ENCODE measurements around the gene OSCP1. TPM values are rescaled to one million over a fixed set of nuclear protein-coding genes. Genes with fewer than 3 reads are reported as not detected.

The OSCP1 gene
- total RNA-seq, 4 donors from 2014 or later: 7.0 to 9.7 (median 8.2) TPM

DNA sequence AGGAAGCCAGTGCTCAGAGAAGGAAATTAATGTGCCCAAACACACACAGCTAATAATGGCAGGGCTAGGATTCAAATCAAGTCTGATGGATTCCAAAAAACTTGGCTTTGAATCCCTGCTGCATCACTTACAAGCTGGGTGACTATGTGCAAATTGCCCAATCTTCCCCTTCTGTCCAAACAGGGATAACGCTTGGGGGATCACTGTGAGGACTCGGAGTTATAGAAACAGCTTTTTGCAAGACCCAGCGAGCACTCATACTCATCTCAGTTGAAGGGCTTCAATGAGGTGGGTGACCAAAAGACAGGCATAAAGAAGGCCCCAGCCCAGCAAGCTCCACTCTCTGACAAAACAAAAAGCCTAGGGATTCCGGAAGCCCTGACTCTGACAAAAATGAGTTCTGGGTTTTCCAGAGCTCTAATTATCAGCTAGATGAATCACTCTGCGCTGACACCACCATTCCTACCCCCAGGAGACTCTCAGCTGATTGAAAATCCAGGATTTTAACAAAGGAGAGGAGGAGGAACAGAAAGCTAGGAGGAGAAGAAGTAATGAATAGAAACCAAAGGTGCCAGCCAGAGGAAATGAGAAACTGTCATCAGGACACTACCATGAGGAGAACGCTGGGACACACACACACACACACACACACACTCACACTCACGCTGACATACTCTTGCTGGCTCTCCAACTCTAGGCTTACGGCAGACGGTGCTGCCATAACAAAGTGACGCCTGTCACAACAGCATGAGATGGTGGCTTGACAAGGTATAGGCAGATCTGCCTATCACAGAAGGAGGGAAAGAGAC, 62.9 kb downstream of the OSCP1 start:
- TF ChIP-seq, protein P1, sequence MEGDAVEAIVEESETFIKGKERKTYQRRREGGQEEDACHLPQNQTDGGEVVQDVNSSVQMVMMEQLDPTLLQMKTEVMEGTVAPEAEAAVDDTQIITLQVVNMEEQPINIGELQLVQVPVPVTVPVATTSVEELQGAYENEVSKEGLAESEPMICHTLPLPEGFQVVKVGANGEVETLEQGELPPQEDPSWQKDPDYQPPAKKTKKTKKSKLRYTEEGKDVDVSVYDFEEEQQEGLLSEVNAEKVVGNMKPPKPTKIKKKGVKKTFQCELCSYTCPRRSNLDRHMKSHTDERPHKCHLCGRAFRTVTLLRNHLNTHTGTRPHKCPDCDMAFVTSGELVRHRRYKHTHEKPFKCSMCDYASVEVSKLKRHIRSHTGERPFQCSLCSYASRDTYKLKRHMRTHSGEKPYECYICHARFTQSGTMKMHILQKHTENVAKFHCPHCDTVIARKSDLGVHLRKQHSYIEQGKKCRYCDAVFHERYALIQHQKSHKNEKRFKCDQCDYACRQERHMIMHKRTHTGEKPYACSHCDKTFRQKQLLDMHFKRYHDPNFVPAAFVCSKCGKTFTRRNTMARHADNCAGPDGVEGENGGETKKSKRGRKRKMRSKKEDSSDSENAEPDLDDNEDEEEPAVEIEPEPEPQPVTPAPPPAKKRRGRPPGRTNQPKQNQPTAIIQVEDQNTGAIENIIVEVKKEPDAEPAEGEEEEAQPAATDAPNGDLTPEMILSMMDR (IDR thresholded peaks at IDR 0.05; ENCODE audit: low read depth): no peak

DNA sequence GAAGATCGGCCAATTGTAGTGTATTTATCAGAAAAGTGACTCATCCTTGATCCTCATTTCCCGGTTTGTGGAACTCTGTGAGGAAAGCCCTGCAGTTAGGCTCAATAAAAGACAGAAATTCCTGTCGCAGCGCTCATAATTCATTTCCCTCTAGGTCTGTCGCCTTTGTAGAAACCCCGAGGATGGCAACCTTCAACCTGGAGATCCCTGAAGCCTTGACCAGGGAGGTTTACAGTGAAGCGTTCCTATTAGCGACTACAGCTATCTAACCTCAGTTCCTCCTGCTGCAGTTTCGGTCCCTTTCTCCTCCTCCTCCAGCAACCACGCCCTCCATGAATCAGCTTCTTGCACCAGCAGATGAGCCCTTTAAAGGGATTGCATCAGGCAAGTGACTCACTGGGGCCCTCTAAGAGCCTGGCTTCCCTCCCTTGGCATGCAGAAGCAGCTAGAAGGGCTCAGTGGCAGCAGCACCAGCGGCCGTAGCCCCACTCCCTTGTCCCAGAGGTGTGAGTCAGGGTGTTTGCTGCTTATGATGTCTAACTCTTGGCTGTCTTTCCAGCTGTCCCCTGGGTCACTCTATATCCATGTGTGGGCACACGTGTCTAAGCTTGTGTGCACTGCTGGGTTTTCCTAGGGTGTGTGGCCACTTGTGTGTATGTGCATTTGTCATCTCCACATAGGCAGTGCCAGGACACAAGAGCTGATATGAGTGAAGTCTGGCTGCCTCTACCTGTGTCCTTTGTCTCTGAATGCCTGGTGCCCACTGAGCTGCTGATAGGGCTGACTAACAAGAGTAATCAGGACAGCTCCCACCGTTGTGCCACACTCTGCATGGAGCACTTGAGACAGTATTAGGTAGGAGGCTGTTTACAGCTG, 63.7 kb downstream of the OSCP1 start:
- TF ChIP-seq, protein P1 (IDR thresholded peaks at IDR 0.05; ENCODE audit: low read depth): no peak

DNA sequence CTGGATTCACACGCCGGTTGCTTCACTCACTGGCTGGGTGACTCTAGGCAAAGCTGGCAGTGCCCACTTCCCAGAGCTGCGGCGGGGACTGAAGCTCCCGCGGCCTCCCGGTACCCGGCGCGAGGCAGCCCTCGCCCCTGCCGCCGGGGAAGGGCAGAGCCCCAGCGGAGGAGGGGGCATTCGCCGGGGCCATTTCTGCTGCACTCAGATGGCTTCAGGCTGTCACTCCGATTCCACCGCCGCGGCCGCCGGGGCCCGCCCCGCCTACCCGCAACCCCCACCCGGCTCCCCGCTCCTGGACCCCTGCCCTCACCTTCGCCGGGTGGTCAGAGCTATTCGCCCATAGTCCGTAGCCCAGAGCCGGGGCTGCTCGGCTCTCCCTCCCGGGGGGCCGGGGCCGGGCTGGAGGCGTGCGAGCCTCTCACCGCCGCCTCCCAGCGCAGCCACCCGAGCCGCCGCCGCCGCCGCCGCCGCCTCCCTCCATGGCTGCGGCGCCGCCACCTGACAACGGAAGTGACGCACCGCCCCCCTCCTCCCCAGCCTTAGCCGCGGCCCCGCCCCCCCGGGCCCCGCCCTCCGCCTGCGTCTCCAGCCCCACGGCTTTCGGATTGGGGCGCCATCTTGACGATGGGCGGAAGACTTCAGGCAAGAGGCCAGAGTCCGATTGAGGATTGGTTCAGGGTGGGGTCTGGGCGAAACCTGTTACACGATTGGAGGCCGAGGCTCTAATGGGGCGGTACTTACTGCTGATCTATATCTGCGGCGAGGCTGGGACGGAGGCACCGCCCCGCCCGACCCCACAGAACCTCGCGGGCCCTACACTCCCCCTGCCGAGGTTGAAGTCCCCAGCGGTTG, 64.6 kb downstream of the OSCP1 start, which contains the start of gene STK40:
Gene STK40 (minus strand): TSS at position 515 of the 855 bp plus-strand sequence. CDS start 24,592 bp downstream, outside the sequence.
- TF ChIP-seq, protein P1 (IDR thresholded peaks at IDR 0.05; ENCODE audit: low read depth): no peak

DNA sequence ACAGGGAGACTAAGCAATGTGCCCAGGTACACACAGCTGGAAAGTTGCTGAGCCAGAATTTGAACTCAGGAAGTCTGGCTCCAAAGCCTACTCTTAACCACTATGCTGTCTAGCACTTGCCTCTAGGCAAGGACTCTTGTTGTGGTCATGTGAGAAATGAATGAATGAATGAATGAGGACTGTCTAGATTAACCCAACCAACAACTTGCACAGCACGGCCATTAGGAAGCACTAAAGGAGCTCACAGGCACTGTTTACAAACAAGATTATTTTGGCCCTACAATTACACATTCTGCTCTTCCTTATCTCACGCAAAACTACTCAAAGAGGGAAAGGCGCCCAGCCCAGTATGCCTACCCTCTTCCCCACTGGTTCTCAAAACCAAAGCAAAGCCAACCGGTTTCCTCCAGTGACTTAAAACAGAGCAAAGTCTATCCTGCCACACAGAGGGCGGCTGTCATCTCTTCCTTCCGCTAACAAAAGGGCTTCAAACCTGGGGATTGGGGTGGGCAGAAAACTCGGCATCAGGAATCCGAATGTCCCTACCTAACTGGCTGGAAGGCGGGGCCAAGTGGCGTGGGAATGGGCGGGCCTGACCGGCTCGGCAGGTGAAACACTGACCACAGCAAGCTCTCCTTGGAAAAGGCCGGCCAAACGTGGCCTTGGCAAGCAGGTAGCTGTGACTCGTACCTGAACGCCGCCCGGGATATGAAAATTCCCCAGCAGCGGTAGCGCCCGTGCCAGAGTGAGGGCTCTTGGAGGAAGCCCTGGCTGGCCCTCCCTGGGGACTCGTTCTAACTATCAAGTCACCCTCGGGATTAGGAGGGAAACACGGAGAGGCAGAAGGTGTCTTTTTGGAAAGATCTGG, 65.5 kb downstream of the OSCP1 start:
- TF ChIP-seq, protein P1 (IDR thresholded peaks at IDR 0.05; ENCODE audit: low read depth): no peak

DNA sequence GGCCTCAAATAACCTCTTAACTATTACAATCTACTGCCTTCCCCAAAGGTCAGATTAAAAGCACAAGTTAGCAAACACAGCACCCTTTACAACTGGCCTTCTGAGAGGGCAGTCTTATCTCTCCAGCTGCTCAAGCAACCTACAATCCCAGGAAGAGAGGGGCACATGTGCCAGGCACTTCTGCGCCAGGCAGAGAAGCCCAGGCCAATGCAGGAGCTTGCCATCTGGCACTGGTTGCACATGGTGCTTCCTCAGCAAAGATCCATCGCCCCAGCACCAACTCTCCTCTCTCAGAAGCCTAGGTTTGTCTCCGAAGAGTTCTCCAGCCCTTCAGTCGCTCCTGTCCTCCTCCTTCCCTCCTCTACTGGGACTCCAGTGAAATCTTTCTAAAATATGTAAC, 67.0 kb downstream of the OSCP1 start:
- TF ChIP-seq, protein P1 (IDR thresholded peaks at IDR 0.05; ENCODE audit: low read depth): no peak

DNA sequence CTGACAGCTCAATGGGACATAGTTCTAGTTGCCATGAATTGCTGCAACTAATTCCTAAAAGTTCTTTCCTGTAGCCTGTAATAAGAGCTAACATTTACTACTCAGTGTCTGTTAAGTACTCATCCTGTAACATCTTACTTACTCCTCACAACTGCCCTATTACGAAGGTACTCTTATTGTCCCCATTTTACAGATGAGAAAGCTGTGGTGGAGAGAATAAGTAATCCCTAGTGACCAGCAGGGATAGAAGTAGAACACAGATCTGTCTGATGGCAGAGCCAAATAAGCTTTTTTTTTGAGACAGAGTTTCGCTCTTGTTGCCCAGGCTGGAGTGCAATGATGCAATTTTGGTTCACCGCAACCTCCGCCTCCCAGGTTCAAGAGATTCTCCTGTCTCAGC, 67.6 kb downstream of the OSCP1 start:
- TF ChIP-seq, protein P1 (IDR thresholded peaks at IDR 0.05; ENCODE audit: low read depth): no peak
